CD4-positive, alpha-beta T cell treated with Interleukin-10 for 1 hour (primary cell): ENCODE results near the gene AMIGO1.

ENCODE experiments used
- DNase-seq: peaks from one replicate; pipeline ENCODE4 v3.0.0-alpha.2; 2020

AMIGO1 gene, protein sequence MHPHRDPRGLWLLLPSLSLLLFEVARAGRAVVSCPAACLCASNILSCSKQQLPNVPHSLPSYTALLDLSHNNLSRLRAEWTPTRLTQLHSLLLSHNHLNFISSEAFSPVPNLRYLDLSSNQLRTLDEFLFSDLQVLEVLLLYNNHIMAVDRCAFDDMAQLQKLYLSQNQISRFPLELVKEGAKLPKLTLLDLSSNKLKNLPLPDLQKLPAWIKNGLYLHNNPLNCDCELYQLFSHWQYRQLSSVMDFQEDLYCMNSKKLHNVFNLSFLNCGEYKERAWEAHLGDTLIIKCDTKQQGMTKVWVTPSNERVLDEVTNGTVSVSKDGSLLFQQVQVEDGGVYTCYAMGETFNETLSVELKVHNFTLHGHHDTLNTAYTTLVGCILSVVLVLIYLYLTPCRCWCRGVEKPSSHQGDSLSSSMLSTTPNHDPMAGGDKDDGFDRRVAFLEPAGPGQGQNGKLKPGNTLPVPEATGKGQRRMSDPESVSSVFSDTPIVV

GRCh38 chr1:109509176-109510134 is at the start of gene AMIGO1:
Gene AMIGO1, minus strand, starts transcription at chr1:109509727. Its CDS starts 815 bp downstream, at chr1:109508912.
- DNase-seq, result peak; percentile 68

GRCh38 chr1:109557520-109557919 is 48.0 kb upstream of the AMIGO1 start:
- DNase-seq, result no peak

DNA sequence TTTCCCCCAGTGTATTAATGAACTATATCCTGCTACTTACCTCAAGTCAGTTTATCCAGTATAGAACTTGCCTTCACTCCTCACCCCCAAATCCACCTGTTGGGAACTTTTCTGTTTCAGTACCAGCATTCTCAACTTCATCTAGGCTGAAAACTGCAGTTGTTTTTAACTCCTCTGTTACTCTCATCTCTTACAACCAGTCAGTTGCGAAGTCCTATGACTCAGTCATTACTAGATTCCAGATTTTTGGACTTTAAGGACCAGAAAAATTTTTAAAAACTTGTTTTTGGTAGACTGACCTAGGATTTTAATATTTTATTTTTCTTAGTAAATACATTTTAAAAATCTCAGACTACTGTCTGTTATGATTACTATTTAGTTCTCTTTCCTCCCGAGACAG is 47.0 kb upstream of the AMIGO1 start:
- DNase-seq, result no peak

DNA sequence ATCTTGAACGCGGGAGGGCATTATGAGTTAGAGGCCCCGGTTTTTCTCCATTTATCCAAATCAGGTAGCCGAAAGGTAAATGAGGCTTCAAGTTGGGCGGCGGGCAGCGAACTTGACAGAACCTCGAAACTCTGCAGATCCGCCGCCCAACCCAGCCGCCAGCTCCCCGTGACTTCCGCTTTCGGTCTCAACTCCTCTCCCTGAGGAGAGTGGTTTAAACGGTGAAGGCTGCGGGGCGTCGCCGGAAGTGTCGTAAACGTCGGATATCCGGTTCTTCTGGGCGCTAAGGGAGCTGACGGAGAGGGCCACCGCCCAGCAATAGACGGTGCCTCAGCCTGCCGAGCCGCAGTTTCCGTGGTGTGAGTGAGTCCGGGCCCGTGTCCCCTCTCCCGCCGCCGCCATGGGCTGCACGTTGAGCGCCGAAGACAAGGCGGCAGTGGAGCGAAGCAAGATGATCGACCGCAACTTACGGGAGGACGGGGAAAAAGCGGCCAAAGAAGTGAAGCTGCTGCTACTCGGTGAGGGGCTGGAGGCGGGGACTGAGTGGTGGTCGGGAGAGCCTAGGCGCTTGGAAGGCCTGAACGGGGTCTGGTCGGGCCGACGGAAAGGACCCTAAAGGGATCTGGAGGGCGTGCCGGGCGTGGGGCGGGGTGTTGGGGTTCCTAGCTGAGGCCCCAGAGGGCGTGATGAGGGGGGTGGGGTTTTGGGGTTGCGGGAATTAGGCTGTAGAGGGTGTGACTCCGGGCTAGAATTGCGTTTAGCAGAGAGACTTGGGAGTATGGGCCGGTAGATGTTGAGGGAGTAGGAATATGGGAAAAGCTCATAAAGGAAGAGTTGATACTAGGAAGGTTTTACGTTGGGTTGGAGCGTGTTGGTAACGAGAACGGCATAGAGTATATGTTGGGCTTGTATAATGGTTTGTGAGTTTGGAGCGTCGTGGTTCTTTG is 39.1 kb upstream of the AMIGO1 start, which contains the start of gene GNAI3:
Gene GNAI3 (plus strand): TSS at position 295 of the 947 bp plus-strand sequence. CDS start 106 bp downstream, at position 401.
- peak; percentile 96 for DNase-seq

GRCh38 chr1:109547463-109548320 is 38.2 kb upstream of the AMIGO1 start:
- peak; percentile 18 for DNase-seq

- DNase-seq, result peak; percentile 92
These were observed 37.0 kb upstream of the AMIGO1 start for GRCh38 chr1:109546311-109547109.

- no peak for DNase-seq
These were observed 34.6 kb upstream of the AMIGO1 start for GRCh38 chr1:109543988-109544735.

DNA sequence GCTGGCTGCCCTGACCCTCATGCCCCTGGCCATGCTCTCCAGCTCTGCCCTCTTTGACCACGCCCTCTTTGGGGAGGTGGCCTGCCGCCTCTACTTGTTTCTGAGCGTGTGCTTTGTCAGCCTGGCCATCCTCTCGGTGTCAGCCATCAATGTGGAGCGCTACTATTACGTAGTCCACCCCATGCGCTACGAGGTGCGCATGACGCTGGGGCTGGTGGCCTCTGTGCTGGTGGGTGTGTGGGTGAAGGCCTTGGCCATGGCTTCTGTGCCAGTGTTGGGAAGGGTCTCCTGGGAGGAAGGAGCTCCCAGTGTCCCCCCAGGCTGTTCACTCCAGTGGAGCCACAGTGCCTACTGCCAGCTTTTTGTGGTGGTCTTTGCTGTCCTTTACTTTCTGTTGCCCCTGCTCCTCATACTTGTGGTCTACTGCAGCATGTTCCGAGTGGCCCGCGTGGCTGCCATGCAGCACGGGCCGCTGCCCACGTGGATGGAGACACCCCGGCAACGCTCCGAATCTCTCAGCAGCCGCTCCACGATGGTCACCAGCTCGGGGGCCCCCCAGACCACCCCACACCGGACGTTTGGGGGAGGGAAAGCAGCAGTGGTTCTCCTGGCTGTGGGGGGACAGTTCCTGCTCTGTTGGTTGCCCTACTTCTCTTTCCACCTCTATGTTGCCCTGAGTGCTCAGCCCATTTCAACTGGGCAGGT is 33.9 kb upstream of the AMIGO1 start:
- no peak for DNase-seq

- DNase-seq, result no peak
These were observed 33.1 kb upstream of the AMIGO1 start for GRCh38 chr1:109542657-109543056.

- no peak for DNase-seq
These were observed 31.6 kb upstream of the AMIGO1 start for GRCh38 chr1:109541102-109541501.

- DNase-seq, result no peak
These were observed 30.1 kb upstream of the AMIGO1 start, which contains the start of gene GPR61 for GRCh38 chr1:109539676-109540075. Gene GPR61, plus strand, starts transcription at chr1:109539872. Its CDS starts 3,151 bp downstream, at chr1:109543023.

GRCh38 chr1:109538827-109539555 is 29.5 kb upstream of the AMIGO1 start:
- no peak for DNase-seq

DNA sequence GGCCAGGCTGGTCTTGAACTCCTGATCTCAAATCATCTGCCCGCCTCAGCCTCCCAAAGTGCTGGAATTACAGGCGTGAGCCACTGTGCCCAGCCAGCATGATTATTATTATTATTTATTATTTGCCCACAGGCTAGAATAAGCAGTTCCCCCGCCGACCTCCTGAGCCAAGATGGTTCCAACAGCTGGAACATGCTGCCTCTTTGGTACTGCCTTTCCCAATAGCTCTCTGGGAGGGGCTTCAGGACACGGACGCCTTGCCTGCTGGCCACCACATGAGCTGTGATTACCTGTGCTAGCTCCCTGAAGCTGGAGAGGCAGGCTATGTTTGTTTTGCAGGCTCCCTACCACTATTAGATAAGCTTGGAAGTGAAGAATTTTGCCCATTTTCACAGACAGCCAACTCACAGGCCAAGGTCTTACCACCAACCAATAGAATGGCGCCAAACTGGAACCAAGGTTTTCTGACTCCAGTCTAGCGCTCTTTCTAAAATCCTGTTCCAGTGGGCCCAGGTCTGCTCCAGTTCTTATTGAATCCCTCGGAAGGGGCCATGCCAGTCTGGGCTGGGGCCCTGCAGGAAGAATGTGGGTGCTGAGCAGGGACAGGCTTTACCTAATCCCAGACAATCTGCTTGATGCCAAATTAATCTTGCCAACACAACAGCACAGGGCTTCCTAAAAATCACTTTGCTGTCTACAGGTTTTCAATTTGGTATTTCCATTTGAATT is 28.1 kb upstream of the AMIGO1 start:
- DNase-seq, result no peak

- DNase-seq, result no peak
These were observed 26.5 kb upstream of the AMIGO1 start for GRCh38 chr1:109535971-109536491.

DNA sequence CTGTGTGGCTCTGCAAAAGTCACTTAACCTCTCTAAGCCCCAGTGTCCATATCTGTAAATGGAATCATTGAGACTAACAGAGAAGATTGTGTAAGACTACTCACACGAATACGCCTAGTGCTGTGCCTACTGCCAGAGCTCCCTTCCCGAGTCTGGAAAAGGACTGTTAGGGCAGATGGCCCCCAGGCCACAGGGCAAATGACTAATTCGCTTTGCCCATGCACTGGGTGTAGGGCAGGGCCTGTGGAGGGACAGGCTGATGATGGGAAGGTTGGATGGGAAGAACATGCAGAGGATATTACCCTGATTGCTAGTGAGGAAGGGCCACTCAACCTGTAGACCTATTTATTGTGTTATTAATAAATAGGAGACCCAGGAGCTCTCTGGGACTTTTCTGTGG is 26.0 kb upstream of the AMIGO1 start:
- no peak for DNase-seq

DNA sequence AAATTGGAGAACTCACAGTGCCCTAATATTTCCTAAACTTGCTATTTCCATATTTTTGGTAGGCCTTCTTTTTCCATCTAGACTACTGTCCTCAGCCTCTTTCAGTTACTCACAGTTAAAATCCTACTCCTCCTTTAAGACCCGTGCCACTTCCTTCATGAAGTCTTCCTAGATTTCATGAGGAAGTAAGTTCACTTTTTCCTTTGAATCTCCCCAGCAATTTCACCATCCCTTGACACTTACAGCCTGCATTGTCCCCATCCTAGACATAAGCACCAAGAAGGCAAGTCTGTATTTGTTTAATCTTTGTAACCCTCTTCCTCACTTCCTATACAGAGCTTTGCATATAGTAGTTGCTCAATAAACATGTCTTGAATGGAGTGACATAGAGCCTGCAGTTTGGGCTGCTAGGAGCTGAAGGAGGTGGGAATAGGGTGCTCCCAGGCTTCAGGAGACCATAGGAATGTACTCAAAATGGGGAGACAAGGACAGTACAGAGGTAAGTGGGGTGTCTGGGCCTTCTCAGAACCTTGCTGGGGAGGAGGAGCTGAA is 24.9 kb upstream of the AMIGO1 start:
- no peak for DNase-seq
